Prostate gland (tissue), 2 donors: Measurements from ENCODE around the gene FRMD3. TPM values are rescaled to one million over a fixed set of nuclear protein-coding genes. Genes with fewer than 3 reads are reported as not detected.

Experiments
- DNase-seq: peaks from one replicate; pipeline ENCODE4 v3.0.0-alpha.2; 2019; ENCODE audit warnings: low spot score
- H3K27ac ChIP-seq, 2 donors: fragments of 200-600 bp; sonication (generic); 2 replicates each; pipeline ENCODE4 v1.5.1; 2017 to 2019
- H3K27me3 ChIP-seq: fragments of 200-600 bp; sonication (generic); replicated peaks from 2 replicates; pipeline ENCODE4 v1.5.1; 2019; ENCODE audit not compliant: insufficient read depth
- H3K36me3 ChIP-seq, 2 donors: fragments of 200-600 bp; sonication (generic); 1 replicate in 1 of 2; 2 replicates in 1 of 2; pipeline versions ENCODE4 v1.5.1 to v1.8.1; 2017 to 2019
- H3K4me1 ChIP-seq: fragments of 200-600 bp; sonication (generic); replicated peaks from 2 replicates; pipeline ENCODE4 v1.5.1; 2019
- H3K4me3 ChIP-seq, 2 donors: fragments of 200-600 bp; sonication (generic); 2 replicates each; pipeline ENCODE4 v1.5.1; 2017 to 2019
- H3K9me3 ChIP-seq: fragments of 200-600 bp; sonication (generic); 2 replicates; pipeline ENCODE4 v1.5.1; 2017
- POLR2A ChIP-seq: fragments of 450-650 bp; IDR thresholded peaks from one replicate; pipeline ENCODE4 v1.6.1; 2016; ENCODE audit warnings: antibody characterized with exemption, mild to moderate bottlenecking
- POLR2AphosphoS5 ChIP-seq: sonication (generic); formaldehyde crosslinking; IDR thresholded peaks from one replicate; pipeline ENCODE4 v1.6.1; 2017; ENCODE audit warnings: antibody characterized with exemption
- WGBS: methylation state at CpG from one replicate; pipeline ENCODE4 v1.1.5; 2018; 5-methylcytosine and 5-hydroxymethylcytosine counted together
- intact Hi-C: fragments of 100-400 bp; cut with DNase I; formaldehyde crosslinking; loops from one replicate; pipeline ENCODE4 v1.14.2; 2022
- total RNA-seq, 2 donors: library from RNA; depleted of rRNA; stranded (reverse); fragments of >200 nt; gene quantifications; one replicate each; pipeline ENCODE4 v1.1.0, GENCODE V29; 2016
- TF ChIP-seq, protein P1 (sequence below), 4 experiments: fragments of 200-600 bp in 2 of 4; fragments of 450-650 bp in 2 of 4; sonication (generic) in 2 of 4; IDR thresholded peaks; 1 replicate in 3 of 4; 2 replicates in 1 of 4; pipeline ENCODE4 v1.5.1; 2016 to 2019; ENCODE audit warnings: antibody characterized with exemption in 4 of 4, mild to moderate bottlenecking in 2 of 4, moderate library complexity in 2 of 4

FRMD3 gene
- total RNA-seq, 2 donors from 2014 or later, result 2.3 to 3.4 TPM

DNA sequence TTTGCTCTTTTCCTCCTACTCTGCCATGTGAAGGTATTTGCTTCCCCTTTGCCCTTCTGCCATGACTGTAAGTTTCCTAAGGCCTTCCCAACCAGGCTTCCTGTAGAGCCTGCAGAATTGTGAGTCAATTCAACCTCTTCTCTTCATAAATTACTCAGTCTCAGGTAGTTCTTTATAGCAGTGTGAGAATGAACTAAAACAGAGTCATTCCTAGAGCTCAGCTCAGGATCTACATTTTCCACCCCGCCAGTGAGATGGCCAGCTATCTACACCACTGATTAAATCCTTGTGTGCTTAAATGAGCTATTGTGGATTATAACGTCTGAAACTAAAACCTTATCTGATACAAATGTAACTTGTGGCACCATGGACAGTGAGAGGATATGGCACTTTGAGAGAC lies 55.0 kb downstream of the FRMD3 start:
- 70% methylated on average over 2 of the region's 2 CpGs for WGBS
- intact Hi-C loops, result no loop called here
- no peaks in the 10 kb centered on the region for H3K36me3 ChIP-seq
- H3K27me3 ChIP-seq, result no peaks in the 10 kb centered on the region
- H3K4me1 ChIP-seq, result no peaks in the 10 kb centered on the region
- DNase-seq, result no peak
- H3K4me3 ChIP-seq, result no peak overlapping the region
- TF ChIP-seq POLR2A, result no peak
- no peak for TF ChIP-seq POLR2AphosphoS5
- TF ChIP-seq, protein P1, sequence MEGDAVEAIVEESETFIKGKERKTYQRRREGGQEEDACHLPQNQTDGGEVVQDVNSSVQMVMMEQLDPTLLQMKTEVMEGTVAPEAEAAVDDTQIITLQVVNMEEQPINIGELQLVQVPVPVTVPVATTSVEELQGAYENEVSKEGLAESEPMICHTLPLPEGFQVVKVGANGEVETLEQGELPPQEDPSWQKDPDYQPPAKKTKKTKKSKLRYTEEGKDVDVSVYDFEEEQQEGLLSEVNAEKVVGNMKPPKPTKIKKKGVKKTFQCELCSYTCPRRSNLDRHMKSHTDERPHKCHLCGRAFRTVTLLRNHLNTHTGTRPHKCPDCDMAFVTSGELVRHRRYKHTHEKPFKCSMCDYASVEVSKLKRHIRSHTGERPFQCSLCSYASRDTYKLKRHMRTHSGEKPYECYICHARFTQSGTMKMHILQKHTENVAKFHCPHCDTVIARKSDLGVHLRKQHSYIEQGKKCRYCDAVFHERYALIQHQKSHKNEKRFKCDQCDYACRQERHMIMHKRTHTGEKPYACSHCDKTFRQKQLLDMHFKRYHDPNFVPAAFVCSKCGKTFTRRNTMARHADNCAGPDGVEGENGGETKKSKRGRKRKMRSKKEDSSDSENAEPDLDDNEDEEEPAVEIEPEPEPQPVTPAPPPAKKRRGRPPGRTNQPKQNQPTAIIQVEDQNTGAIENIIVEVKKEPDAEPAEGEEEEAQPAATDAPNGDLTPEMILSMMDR (IDR thresholded peaks at IDR 0.05), result no peak
- no peaks in the 10 kb centered on the region for H3K9me3 ChIP-seq
- no peak overlapping the region for H3K27ac ChIP-seq

GRCh38 chr9:83479765-83480164 lies 58.4 kb downstream of the FRMD3 start:
- H3K27ac ChIP-seq, result no peak overlapping the region

GRCh38 chr9:83477571-83477970 lies 60.6 kb downstream of the FRMD3 start:
- Histone ChIP-seq H3K4me1 (no peaks in the 10 kb centered on the region), H3K27me3 (no peaks in the 10 kb centered on the region), H3K27ac (no peak overlapping the region), H3K4me3 (no peak overlapping the region), H3K9me3 (no peaks in the 10 kb centered on the region), H3K36me3 (no peaks in the 10 kb centered on the region)
- no peak for DNase-seq
- intact Hi-C loops, result no loop called here
- 79% methylated on average over 3 of the region's 3 CpGs for WGBS
- no peak for TF ChIP-seq POLR2A
- TF ChIP-seq, protein P1 (IDR thresholded peaks at IDR 0.05), result no peak
- TF ChIP-seq POLR2AphosphoS5, result no peak

More at GRCh38 chr9:83479765-83480164, 58.4 kb downstream of the FRMD3 start:
- no peak for TF ChIP-seq POLR2AphosphoS5
- TF ChIP-seq POLR2A, result no peak
- TF ChIP-seq, protein P1 (IDR thresholded peaks at IDR 0.05), result no peak
- Histone ChIP-seq H3K27me3 (no peaks in the 10 kb centered on the region), H3K9me3 (no peaks in the 10 kb centered on the region), H3K4me3 (no peak overlapping the region), H3K4me1 (no peaks in the 10 kb centered on the region), H3K36me3 (no peaks in the 10 kb centered on the region)
- 96% methylated on average over 2 of the region's 2 CpGs for WGBS
- intact Hi-C loops, result no loop called here
- no peak for DNase-seq

DNA sequence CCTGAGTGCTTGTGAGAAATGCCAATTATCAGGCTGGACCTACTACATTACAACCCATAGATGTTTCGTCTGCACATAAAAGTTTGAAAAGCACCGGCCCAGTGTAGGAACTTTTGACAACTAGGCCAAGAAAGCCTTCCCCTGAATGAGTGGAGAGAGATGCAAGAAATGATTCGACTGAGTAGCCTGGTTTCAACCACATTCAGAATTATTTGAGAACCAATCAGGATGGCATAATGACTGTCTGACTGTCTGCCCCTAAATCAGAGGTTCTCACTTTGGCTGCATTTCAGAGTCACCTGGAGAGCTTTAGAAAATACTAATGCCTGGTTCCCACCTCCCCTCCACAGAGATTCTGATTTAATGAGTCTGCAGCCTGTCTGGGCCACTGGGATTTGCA lies 61.1 kb downstream of the FRMD3 start:
- TF ChIP-seq POLR2AphosphoS5 (no peak), POLR2A (no peak)
- TF ChIP-seq, protein P1 (IDR thresholded peaks at IDR 0.05), result no peak
- no peak overlapping the region for H3K27ac ChIP-seq
- H3K4me3 ChIP-seq, result no peak overlapping the region
- no peaks in the 10 kb centered on the region for H3K4me1 ChIP-seq
- no peaks in the 10 kb centered on the region for H3K27me3 ChIP-seq
- H3K36me3 ChIP-seq, result no peaks in the 10 kb centered on the region
- intact Hi-C loops, result no loop called here
- no peak for DNase-seq
- 95% methylated on average over 3 of the region's 3 CpGs for WGBS
- H3K9me3 ChIP-seq, result no peaks in the 10 kb centered on the region

DNA sequence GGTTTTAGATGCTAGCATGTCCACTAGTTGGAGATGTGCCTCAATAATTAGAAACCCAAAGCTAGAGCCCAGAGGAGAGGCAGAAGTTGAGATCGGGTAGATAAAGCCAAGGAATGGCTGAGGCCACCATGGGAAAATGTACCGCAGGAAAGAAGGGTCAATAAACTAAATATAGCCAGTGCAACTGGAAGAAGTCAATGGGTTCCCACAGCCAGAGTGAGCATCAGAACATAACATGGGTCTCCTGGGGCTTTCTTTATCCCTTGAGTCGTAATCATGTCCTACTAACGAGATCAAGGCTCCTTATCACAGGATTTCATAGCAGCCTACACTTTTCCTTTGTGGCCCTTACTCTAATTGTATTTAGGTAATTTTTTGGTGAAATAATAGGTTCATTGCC lies 61.7 kb downstream of the FRMD3 start:
- intact Hi-C loops, result no loop called here
- DNase-seq, result no peak
- H3K4me1 ChIP-seq, result no peaks in the 10 kb centered on the region
- H3K36me3 ChIP-seq, result no peaks in the 10 kb centered on the region
- no peak overlapping the region for H3K27ac ChIP-seq
- no peaks in the 10 kb centered on the region for H3K9me3 ChIP-seq
- no peak for TF ChIP-seq POLR2A
- no peaks in the 10 kb centered on the region for H3K27me3 ChIP-seq
- H3K4me3 ChIP-seq, result no peak overlapping the region
- WGBS, result 90% methylated on average over 4 of the region's 4 CpGs
